ENCODE measurements around the gene ECT2L.
A peak's percentile ranks its signal among the peaks of the same experiment; 100 is the strongest.

ECT2L gene, protein sequence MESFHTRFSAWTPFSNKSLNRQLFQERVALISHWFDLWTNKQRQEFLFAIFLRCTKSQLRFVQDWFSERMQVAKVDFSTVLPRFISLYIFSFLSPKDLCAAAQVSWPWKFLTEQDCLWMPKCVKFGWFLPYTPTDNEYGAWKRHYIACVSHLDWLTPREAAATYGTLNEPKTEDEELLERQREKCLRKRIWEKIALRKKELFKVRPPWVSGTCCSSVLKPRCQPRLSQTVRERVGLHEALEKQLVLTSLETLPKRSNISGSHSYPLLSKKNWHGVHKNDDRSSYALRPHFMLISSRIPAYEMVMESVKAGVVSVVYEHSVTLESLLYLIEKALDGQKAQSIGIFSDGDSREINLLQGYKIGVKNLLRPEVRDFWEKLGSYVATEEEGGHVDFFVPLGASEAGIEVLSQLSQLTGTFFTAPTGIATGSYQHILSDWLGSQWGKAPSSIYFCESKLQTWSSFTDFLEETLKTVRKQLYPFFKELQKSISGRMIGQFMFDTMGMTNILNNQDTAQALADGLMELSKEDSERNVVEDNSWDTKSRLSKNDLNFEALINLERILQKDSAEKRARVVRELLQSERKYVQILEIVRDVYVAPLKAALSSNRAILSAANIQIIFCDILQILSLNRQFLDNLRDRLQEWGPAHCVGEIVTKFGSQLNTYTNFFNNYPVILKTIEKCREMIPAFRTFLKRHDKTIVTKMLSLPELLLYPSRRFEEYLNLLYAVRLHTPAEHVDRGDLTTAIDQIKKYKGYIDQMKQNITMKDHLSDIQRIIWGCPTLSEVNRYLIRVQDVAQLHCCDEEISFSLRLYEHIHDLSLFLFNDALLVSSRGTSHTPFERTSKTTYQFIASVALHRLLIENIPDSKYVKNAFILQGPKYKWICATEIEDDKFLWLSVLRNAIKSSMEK

DNA sequence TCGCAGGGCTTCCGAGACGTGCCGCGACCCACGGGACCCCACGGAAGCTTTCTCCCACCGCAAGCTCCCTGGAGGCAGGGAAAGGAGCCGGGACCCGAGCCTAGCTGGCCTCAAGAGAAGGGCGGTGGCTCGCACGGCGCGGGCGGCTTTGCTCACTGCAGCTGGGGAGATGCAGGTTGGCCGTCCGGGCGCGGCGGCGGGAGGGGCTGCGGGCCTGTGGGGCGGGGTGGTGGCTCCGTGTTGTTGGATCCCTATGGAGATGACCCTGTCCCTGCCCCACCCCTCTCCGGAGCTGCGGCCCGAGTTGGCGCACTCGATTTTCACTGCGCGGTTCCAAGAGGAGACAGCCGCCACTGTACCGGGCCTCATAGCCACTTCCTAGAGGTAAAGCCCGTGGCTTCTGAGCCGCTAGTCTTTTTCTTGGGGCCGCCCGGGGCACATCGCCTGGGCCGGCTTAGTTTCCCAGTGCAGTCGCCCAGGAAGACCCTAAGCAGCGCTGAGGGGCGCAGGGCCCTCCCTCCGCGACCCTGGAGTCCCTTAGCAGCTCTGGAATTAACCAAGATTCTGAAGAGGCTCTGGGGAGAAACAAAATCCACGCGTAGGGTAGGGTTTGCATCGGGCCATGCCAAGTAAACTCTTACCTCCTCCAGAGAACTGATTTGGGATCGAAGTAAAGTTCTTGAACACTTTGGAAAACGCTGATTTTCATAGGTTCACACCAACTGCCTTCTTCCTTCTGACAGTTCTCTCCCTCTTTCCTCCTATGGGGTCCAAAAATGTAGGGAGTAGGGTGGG is at the start of gene ECT2L:
Gene ECT2L (plus strand): TSS at position 279 of the 795 bp plus-strand sequence. CDS start 17,188 bp downstream, outside the sequence.
- no peak for TF ChIP-seq CTCF (IDR thresholded peaks at IDR 0.05; ENCODE audit: insufficient read depth, low read depth, low read length, missing control alignments)
- peak; percentile 76 for DNase-seq (ENCODE audit: low read depth)
- H3K4me3 ChIP-seq (ENCODE audit: low read length) = peak within 1 kb of the TSS; percentile 35

GRCh38 chr6:138752017-138752416 is 43.9 kb upstream of the ECT2L start:
- no peak for DNase-seq (ENCODE audit: low read depth)
- no peak for TF ChIP-seq CTCF (IDR thresholded peaks at IDR 0.05; ENCODE audit: insufficient read depth, low read depth, low read length, missing control alignments)
- H3K4me3 ChIP-seq (ENCODE audit: low read length) = no peak overlapping the region

DNA sequence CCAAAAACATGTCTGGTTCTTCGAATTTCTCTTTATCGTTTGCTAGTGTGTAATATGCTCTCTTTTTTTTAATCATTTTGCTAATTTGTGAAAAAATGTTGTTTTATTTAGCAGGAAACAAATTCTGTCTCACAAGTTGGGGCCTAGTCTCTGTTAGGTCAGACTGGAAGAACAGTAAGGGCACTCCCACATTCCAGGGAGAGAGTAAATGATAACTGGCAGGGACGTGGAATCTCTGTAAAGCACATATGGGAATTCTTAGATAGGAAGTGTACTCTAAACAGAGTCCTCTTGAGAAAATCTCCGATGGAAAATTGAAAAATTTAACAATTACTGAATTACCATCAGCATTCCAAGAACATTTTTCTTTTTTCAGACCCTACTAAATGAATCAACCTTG is 38.8 kb upstream of the ECT2L start:
- no peak for TF ChIP-seq CTCF (IDR thresholded peaks at IDR 0.05; ENCODE audit: insufficient read depth, low read depth, low read length, missing control alignments)
- DNase-seq (ENCODE audit: low read depth) = peak; percentile 50
- H3K4me3 ChIP-seq (ENCODE audit: low read length) = no peak overlapping the region

- H3K4me3 ChIP-seq (ENCODE audit: low read length) = no peak overlapping the region
- TF ChIP-seq CTCF (IDR thresholded peaks at IDR 0.05; ENCODE audit: insufficient read depth, low read depth, low read length, missing control alignments) = peak; percentile 58
- peak; percentile 52 for DNase-seq (ENCODE audit: low read depth)
Measured at GRCh38 chr6:138765896-138766655, 29.8 kb upstream of the ECT2L start.

GRCh38 chr6:138769102-138769676 is 26.7 kb upstream of the ECT2L start:
- H3K4me3 ChIP-seq (ENCODE audit: low read length) = no peak overlapping the region
- no peak for TF ChIP-seq CTCF (IDR thresholded peaks at IDR 0.05; ENCODE audit: insufficient read depth, low read depth, low read length, missing control alignments)
- DNase-seq (ENCODE audit: low read depth) = no peak

Data from epithelial cell of esophagus (primary cell).